Islet of Langerhans (tissue), 1 donor: ENCODE data around the gene ARMH1.

Experiments used
- FAIRE-seq: peaks from one replicate; lab custom pipeline; 2011; peaks lifted over from hg19 to GRCh38; lab: Jason Lieb, UNC

ARMH1 gene

GRCh38 chr1:44674113-44675000, at the start of gene ARMH1, which contains the start of gene TMEM53:
ARMH1 (plus strand) TSS chr1:44674714; CDS start chr1:44689698, 14,984 bp downstream.
TMEM53 (minus strand) TSS chr1:44674481; CDS start chr1:44674391, 90 bp downstream.
- FAIRE-seq, result no peak

GRCh38 chr1:44625348-44625747, 49.2 kb upstream of the ARMH1 start:
- no peak for FAIRE-seq

GRCh38 chr1:44628962-44629756, 45.4 kb upstream of the ARMH1 start:
- FAIRE-seq, result no peak

GRCh38 chr1:44630116-44630515, 44.4 kb upstream of the ARMH1 start:
- no peak for FAIRE-seq

GRCh38 chr1:44631333-44631646, 43.2 kb upstream of the ARMH1 start:
- FAIRE-seq, result no peak

GRCh38 chr1:44631647-44632539, 42.6 kb upstream of the ARMH1 start:
- no peak for FAIRE-seq

GRCh38 chr1:44632598-44632997, 41.9 kb upstream of the ARMH1 start:
- no peak for FAIRE-seq

GRCh38 chr1:44634606-44635189, 39.8 kb upstream of the ARMH1 start:
- no peak for FAIRE-seq

GRCh38 chr1:44635439-44635838, 39.1 kb upstream of the ARMH1 start:
- FAIRE-seq, result no peak

GRCh38 chr1:44636083-44636687, 38.3 kb upstream of the ARMH1 start:
- FAIRE-seq, result no peak

GRCh38 chr1:44636688-44637598, 37.6 kb upstream of the ARMH1 start:
- FAIRE-seq, result no peak

- FAIRE-seq, result no peak
Observed at GRCh38 chr1:44637702-44638411, 36.7 kb upstream of the ARMH1 start.

- no peak for FAIRE-seq
Observed at GRCh38 chr1:44640200-44640853, 34.2 kb upstream of the ARMH1 start.

- FAIRE-seq, result no peak
Observed at GRCh38 chr1:44641126-44642102, 33.1 kb upstream of the ARMH1 start.

- FAIRE-seq, result no peak
Observed at GRCh38 chr1:44642255-44642654, 32.3 kb upstream of the ARMH1 start.

- no peak for FAIRE-seq
Observed at GRCh38 chr1:44642925-44643324, 31.6 kb upstream of the ARMH1 start.

- FAIRE-seq, result no peak
Observed at GRCh38 chr1:44643721-44644334, 30.7 kb upstream of the ARMH1 start.

- FAIRE-seq, result no peak
Observed at GRCh38 chr1:44644806-44645205, 29.7 kb upstream of the ARMH1 start.
